MCF 10A (cell line): ENCODE data around the gene CIRBP. TPM values are rescaled to one million over a fixed set of nuclear protein-coding genes. Genes with fewer than 3 reads are reported as not detected.

Source experiments
- BruUV-seq: library from RNA; stranded (reverse); fragments of 400-500 nt; replicated peaks from 2 replicates; lab custom pipeline; 2021; lab: Mats Ljungman, UMichigan
- CTCF ChIA-PET: fragments of 300-600 bp; sonication (Branson Sonifier 250); formaldehyde crosslinking; extraction: SDS; loops from one replicate; lab custom pipeline; 2021; ENCODE audit warnings: antibody characterized with exemption, inconsistent platforms; lab: Yijun Ruan, JAX
- POLR2A ChIA-PET: fragments of 300-600, 350-650 bp; sonication (Branson Sonifier 250); formaldehyde crosslinking; extraction: SDS; loops from one replicate; lab custom pipeline; 2020; ENCODE audit warnings: antibody characterized with exemption, inconsistent platforms; lab: Yijun Ruan, JAX
- DNase-seq: peaks from one replicate; pipeline ENCODE4 v3.0.0-alpha.2; 2018; ENCODE audit not compliant: unreplicated experiment
- H3K27ac Mint-ChIP-seq: one replicate; pipeline ENCODE4 v1.8.0; 2022; ENCODE audit warnings: mild to moderate bottlenecking, low read depth, mixed read lengths; ENCODE audit not compliant: unreplicated experiment
- H3K27me3 Mint-ChIP-seq: one replicate; pipeline ENCODE4 v1.8.0; 2022; ENCODE audit warnings: mixed read lengths; ENCODE audit not compliant: insufficient read depth, unreplicated experiment
- H3K36me3 Mint-ChIP-seq: one replicate; pipeline ENCODE4 v1.8.0; 2022; ENCODE audit warnings: mild to moderate bottlenecking, moderate library complexity, mixed read lengths; ENCODE audit not compliant: insufficient read depth, unreplicated experiment
- H3K4me1 Mint-ChIP-seq: one replicate; pipeline ENCODE4 v1.8.0; 2022; ENCODE audit warnings: mixed read lengths; ENCODE audit not compliant: insufficient read depth, unreplicated experiment
- H3K4me3 Mint-ChIP-seq: one replicate; pipeline ENCODE4 v1.8.0; 2022; ENCODE audit warnings: mild to moderate bottlenecking, moderate library complexity, mixed read lengths; ENCODE audit not compliant: unreplicated experiment
- H3K9me3 Mint-ChIP-seq: one replicate; pipeline ENCODE4 v1.8.0; 2022; ENCODE audit warnings: mixed read lengths; ENCODE audit not compliant: unreplicated experiment
- intact Hi-C: fragments of 100-400 bp; cut with micrococcal nuclease; formaldehyde crosslinking; loops from 2 replicates; pipeline ENCODE4 v1.14.1; 2022
- total RNA-seq: library from RNA; stranded (reverse); gene quantifications from 2 replicates; pipeline ENCODE4 v1.2.3, GENCODE V29; 2022
- TF ChIP-seq, protein P1 (sequence below): fragments of 200-600 bp; IDR thresholded peaks from one replicate; pipeline ENCODE4 v1.8.0; 2022; ENCODE audit warnings: antibody characterized with exemption, mild to moderate bottlenecking; ENCODE audit not compliant: unreplicated experiment

The CIRBP gene
- total RNA-seq, 1 experiment from 2014 or later = 362 TPM

DNA sequence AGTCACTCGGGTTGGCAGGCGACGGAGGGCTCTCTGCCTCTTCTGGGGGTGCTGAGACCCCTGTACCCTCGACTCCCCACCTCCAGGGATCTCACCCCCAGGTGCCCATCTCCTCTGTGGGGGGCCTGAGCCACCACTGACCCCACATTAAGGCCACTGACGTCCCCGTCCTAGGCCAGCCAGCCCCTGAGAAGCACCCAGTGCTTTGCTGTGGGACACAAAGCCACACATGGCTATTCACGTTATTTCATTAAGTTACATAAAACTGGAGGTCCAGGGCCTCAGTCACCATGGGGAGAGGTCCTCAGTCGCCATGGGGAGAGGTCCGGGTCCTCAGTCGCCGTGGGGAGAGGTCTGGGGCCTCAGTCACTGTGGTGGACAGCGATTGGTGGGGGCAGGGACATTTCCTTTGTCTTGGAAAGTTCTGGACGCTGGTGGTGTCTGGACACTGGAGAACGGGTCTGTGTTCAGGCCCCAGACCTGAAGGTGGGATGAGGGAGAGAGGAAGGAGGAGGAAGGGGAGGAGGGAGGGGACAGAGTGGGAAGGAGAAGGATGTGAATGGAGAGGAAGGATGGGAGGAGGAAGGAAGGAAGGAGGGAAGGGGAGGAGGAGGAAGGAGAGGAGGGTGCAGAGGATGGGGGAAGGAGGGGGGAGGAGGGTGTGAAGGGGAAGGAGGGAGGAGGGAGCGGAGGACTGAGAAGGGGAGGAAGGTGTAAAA, 12.6 kb downstream of the CIRBP start:
- intact Hi-C loops = loop anchor here (5.0 kb wide), 1 partner anchor 81 kb away; no protein-coding TSS in a partner anchor
- Mint-ChIP-seq H3K4me1 (peaks cover 9% of the 10 kb centered on the region), H3K27ac (no peak overlapping the region), H3K4me3 (no peak overlapping the region), H3K36me3 (peaks cover 18% of the 10 kb centered on the region), H3K27me3 (peaks cover 24% of the 10 kb centered on the region), H3K9me3 (no peaks in the 10 kb centered on the region)
- no TSS peak for BruUV-seq
- ChIA-PET POLR2A (no interaction called here), CTCF (no interaction called here)
- no peak for DNase-seq
- TF ChIP-seq, protein P1, sequence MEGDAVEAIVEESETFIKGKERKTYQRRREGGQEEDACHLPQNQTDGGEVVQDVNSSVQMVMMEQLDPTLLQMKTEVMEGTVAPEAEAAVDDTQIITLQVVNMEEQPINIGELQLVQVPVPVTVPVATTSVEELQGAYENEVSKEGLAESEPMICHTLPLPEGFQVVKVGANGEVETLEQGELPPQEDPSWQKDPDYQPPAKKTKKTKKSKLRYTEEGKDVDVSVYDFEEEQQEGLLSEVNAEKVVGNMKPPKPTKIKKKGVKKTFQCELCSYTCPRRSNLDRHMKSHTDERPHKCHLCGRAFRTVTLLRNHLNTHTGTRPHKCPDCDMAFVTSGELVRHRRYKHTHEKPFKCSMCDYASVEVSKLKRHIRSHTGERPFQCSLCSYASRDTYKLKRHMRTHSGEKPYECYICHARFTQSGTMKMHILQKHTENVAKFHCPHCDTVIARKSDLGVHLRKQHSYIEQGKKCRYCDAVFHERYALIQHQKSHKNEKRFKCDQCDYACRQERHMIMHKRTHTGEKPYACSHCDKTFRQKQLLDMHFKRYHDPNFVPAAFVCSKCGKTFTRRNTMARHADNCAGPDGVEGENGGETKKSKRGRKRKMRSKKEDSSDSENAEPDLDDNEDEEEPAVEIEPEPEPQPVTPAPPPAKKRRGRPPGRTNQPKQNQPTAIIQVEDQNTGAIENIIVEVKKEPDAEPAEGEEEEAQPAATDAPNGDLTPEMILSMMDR = no peak

DNA sequence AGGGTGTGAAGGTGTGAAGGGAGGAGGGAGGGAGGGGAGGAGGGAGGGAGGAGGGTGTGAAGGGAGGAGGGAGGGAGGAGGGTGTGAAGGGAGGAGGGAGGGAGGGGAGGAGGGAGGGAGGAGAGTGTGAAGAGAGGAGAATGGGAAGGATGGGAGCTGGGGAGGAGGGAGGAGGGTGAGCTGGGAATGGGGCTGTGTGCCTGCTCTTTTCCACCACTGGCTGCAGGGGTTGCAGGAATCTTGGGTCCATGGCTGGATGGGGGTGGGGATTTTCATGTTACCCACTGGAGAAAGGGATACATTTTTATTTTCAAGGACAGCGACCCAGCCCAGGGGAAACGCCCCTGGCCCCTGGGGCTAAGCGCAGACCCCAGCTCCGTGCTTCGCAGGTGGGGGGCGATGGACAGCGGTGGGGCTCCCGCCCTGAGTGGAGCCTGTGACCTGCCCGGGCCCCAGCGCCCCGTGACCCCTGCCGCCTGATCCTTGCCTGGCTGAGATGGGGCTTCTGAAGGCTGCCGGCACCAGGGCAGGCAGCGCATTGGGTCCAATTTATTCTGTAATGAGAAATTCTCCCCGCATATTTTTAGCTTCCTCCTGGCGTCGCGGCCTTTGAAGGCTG, 13.6 kb downstream of the CIRBP start:
- Mint-ChIP-seq H3K36me3 (peaks cover 17% of the 10 kb centered on the region), H3K9me3 (no peaks in the 10 kb centered on the region), H3K27me3 (peaks cover 27% of the 10 kb centered on the region), H3K27ac (no peak overlapping the region), H3K4me1 (peaks cover 6% of the 10 kb centered on the region), H3K4me3 (no peak overlapping the region)
- no peak for DNase-seq
- intact Hi-C loops = loop anchor here (5.0 kb wide), 1 partner anchor 80 kb away; no protein-coding TSS in a partner anchor
- ChIA-PET POLR2A (no interaction called here), CTCF (no interaction called here)
- no TSS peak for BruUV-seq
- TF ChIP-seq, protein P1 = no peak

DNA sequence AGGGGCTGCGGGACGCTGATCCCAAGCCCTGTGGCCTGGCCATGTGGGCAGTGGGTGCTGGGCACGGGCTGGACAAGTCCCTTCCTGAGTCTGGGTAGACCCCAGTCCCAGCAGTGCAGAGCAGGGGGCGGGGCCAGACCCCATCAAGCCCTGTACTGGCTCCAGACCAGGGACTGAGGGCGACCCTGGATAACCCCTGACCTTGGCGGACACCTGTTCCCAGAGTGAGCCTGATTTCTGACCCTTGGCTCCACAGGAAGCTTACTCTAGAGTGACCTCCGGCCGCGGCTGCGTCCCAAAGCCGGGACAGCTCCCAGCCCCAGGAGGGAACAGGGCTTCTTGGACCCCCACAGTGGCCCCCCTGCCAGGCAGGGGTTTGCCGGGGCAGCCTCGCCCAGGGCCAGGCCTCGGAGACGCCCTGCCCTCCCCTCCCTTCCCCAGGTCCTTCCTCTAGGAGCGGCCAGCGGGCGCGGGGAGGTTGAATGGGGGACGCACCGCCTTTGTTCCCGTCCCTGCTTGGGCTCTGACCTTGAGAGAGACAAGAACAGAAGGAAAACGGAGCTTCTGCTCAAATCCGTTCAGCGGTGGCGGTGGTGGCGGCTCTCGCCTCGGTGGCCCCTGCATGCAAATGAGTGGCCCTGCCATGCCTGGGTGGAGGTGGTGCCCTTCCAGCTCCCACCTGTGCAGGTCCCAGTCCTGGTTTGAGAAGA, 14.2 kb downstream of the CIRBP start:
- DNase-seq = no peak
- POLR2A ChIA-PET = no interaction called here
- CTCF ChIA-PET = no interaction called here
- peaks cover 6% of the 10 kb centered on the region for H3K4me1 Mint-ChIP-seq
- BruUV-seq = no TSS peak
- peaks cover 27% of the 10 kb centered on the region for H3K27me3 Mint-ChIP-seq
- TF ChIP-seq, protein P1 = no peak
- intact Hi-C loops = loop anchor here (5.0 kb wide), 1 partner anchor 79 kb away; no protein-coding TSS in a partner anchor
- H3K4me3 Mint-ChIP-seq = no peak overlapping the region
- no peak overlapping the region for H3K27ac Mint-ChIP-seq
- peaks cover 11% of the 10 kb centered on the region for H3K36me3 Mint-ChIP-seq
- H3K9me3 Mint-ChIP-seq = no peaks in the 10 kb centered on the region

DNA sequence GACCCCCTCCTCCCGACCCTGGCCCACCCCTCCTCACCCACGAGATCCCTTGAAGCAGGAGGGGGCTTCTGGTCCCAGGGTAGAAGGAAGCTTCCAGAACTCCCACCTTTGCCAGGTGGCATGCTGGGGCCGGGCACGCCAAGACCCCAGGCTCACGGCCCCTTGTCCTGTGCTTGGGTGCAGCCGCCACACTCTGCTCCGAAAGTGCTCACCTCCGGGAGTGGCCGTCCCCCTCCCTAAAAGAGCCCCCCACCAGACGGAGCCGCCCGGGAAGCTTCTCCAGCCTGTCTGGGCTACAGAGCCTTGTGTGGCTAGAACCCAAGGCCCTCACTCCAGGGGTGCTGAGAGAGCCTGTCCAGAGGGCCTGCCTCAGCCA, 14.8 kb downstream of the CIRBP start:
- no peaks in the 10 kb centered on the region for H3K9me3 Mint-ChIP-seq
- peaks cover 6% of the 10 kb centered on the region for H3K4me1 Mint-ChIP-seq
- DNase-seq = no peak
- no TSS peak for BruUV-seq
- TF ChIP-seq, protein P1 = no peak
- intact Hi-C loops = loop anchor here (5.0 kb wide), 1 partner anchor 78 kb away; no protein-coding TSS in a partner anchor
- ChIA-PET POLR2A (no interaction called here), CTCF (no interaction called here)
- H3K4me3 Mint-ChIP-seq = no peak overlapping the region
- H3K36me3 Mint-ChIP-seq = peaks cover 10% of the 10 kb centered on the region
- peaks cover 27% of the 10 kb centered on the region for H3K27me3 Mint-ChIP-seq
- H3K27ac Mint-ChIP-seq = no peak overlapping the region
